Raji (cell line): Measurements from ENCODE around the gene ADARB2.

Experiments used
- POLR2A ChIP-seq: IDR thresholded peaks from 2 replicates; pipeline ENCODE4 v1.6.1; 2011; ENCODE audit warnings: low read depth, low read length, control low read depth; ENCODE audit not compliant: insufficient read depth

Gene ADARB2

GRCh38 chr10:1403508-1404322, 333.6 kb downstream of the ADARB2 start:
- no peak for TF ChIP-seq POLR2A

GRCh38 chr10:1402816-1403507, 334.4 kb downstream of the ADARB2 start:
- no peak for TF ChIP-seq POLR2A

- no peak for TF ChIP-seq POLR2A
Measured at GRCh38 chr10:1402016-1402770, 335.1 kb downstream of the ADARB2 start.

- no peak for TF ChIP-seq POLR2A
Measured at GRCh38 chr10:1401071-1401965, 336.0 kb downstream of the ADARB2 start.

GRCh38 chr10:1400101-1401070, 336.9 kb downstream of the ADARB2 start:
- no peak for TF ChIP-seq POLR2A

- no peak for TF ChIP-seq POLR2A
Measured at GRCh38 chr10:1399431-1400100, 337.8 kb downstream of the ADARB2 start.

GRCh38 chr10:1398626-1399410, 338.5 kb downstream of the ADARB2 start:
- no peak for TF ChIP-seq POLR2A

- TF ChIP-seq POLR2A = no peak
Measured at GRCh38 chr10:1396297-1396635, 341.1 kb downstream of the ADARB2 start.

GRCh38 chr10:1395481-1396296, 341.6 kb downstream of the ADARB2 start:
- TF ChIP-seq POLR2A = no peak

GRCh38 chr10:1395025-1395480, 342.3 kb downstream of the ADARB2 start:
- no peak for TF ChIP-seq POLR2A

- no peak for TF ChIP-seq POLR2A
Measured at GRCh38 chr10:1394155-1394912, 343.0 kb downstream of the ADARB2 start.
